LNCaP clone FGC (cell line): ENCODE results near the gene COL21A1.
"Not testable (repeated sequence)": the region's sequence is repeated elsewhere in the genome, so short reads cannot be mapped to it uniquely, and the experiment has no call there.

Source experiments
- DNase-seq: peaks from one replicate; pipeline ENCODE4 v3.0.0-alpha.2; 2011; ENCODE audit warnings: low read depth
- H3K4me3 ChIP-seq: 2 replicates; pipeline ENCODE4 v1.5.1; 2011; ENCODE audit warnings: mild to moderate bottlenecking, low read depth, low read length, control low read depth
- TF ChIP-seq, protein P1 (sequence below): IDR thresholded peaks from 2 replicates; pipeline ENCODE4 v1.5.1; 2012; ENCODE audit warnings: mild to moderate bottlenecking; ENCODE audit not compliant: control insufficient read depth, insufficient read depth; ENCODE audit errors: extremely low read depth

Gene COL21A1

GRCh38 chr6:56266011-56266410 is 18.6 kb upstream of the COL21A1 start:
- H3K4me3 ChIP-seq = no peak overlapping the region
- DNase-seq = no peak
- TF ChIP-seq, protein P1, sequence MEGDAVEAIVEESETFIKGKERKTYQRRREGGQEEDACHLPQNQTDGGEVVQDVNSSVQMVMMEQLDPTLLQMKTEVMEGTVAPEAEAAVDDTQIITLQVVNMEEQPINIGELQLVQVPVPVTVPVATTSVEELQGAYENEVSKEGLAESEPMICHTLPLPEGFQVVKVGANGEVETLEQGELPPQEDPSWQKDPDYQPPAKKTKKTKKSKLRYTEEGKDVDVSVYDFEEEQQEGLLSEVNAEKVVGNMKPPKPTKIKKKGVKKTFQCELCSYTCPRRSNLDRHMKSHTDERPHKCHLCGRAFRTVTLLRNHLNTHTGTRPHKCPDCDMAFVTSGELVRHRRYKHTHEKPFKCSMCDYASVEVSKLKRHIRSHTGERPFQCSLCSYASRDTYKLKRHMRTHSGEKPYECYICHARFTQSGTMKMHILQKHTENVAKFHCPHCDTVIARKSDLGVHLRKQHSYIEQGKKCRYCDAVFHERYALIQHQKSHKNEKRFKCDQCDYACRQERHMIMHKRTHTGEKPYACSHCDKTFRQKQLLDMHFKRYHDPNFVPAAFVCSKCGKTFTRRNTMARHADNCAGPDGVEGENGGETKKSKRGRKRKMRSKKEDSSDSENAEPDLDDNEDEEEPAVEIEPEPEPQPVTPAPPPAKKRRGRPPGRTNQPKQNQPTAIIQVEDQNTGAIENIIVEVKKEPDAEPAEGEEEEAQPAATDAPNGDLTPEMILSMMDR = no peak

DNA sequence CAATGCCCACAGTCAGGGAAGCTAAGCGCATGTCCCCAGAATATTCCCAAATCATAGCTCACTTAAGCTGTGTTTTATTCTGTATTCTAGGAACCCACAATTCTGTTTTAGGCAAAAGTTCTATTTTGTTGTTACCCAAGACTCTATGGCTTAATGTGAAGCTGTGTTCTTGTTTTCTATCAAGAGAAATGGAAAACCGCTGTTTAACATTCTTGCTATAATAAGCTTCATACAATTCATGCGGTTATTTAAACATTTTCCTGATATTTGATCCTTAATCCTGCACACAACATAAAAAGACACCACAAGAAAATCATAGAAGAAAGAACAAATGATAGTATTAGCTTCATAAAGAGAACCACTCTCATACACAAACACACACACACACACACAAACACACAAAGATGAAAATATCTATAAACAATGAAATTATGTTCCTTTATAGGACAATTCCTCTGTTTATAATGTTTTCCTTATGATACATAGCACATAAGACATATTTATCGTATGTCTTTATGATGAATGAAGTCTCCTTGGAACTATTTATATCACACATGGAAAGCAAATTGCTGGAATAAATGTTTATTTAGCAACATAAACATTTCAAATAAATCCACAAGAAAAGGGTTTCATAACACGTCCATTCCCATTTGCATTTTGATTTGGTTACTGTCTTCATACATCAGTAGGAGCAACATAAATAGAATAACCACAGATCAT is 16.4 kb upstream of the COL21A1 start:
- no peak for DNase-seq
- TF ChIP-seq, protein P1 = no peak
- no peak overlapping the region for H3K4me3 ChIP-seq

- DNase-seq, H3K4me3 ChIP-seq: not testable (repeated sequence)
Measured at GRCh38 chr6:56260593-56260992, 13.2 kb upstream of the COL21A1 start.

DNA sequence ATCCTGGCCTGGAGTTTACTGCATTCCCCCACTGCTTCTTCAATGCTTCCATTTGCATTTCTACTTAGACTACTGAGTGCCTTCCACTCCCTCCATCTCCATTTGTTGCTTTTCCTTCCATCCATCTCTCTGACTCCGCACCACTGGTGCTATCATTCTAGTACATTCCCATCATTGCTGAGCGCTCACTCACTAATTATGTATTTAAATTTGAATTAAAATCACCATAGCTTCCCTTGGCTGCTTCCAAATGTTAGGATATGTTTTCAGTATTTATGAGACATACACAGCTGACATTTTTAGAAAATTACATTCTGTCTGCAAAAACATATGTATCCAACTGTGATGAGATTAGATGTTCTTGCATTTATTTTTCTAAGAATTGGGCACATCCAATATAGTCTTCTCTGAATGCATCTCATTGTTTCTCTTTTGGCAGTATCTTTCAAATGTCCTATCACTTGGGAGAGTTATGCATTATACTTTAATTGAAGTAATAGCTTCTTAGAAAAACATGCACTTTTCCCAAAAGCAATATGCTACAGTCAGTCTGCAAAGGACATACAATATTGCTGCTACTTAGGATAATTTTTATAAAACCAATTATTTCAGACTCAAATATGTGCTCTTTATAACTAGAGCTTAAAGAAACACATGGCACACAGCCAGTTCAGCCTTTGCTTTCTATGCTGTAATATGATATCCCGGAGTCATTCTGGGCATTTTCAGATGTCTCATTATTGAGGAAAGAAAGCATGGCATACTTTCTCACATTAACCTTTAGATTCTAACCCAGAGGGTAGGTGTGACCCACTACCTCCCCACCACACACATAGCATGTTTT is 12.1 kb upstream of the COL21A1 start:
- TF ChIP-seq, protein P1 = no peak
- peak; percentile 14 for DNase-seq
- no peak overlapping the region for H3K4me3 ChIP-seq

- TF ChIP-seq, protein P1 = no peak
- no peak overlapping the region for H3K4me3 ChIP-seq
- no peak for DNase-seq
Measured at GRCh38 chr6:56255349-56255748, 8.0 kb upstream of the COL21A1 start.

DNA sequence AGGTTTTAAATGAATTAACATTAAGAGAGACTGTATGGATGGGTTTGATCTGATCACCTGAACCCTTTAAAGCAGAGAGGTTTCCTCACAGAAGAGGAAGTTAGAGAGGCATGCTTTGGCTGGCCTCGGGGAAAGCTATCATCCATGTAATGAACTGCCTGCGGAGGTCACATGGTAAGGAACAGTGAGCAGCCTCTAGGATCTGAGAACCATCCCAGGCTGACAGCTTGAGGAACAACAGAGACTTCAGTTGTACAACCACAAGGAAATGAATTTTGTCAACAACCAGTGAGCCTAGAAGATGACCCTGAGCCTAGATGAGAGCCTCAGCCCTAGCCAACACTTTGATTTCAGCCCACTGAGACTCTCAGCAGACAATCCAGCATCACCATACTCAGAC is 2.9 kb upstream of the COL21A1 start:
- no peak for DNase-seq
- H3K4me3 ChIP-seq = no peak overlapping the region
- TF ChIP-seq, protein P1 = no peak

GRCh38 chr6:56247654-56248122 is 308 bp upstream of the COL21A1 start:
- TF ChIP-seq, protein P1 = no peak
- no peak overlapping the region for H3K4me3 ChIP-seq
- no peak for DNase-seq
